Stimulated activated CD4-positive, alpha-beta T cell treated with anti-CD3 and anti-CD28 coated beads, Interleukin-15, amount 100 ng/mL, for 48 hours (primary cell): ENCODE measurements around the gene SNX27.
A peak's percentile ranks its signal among the peaks of the same experiment; 100 is the strongest.

ENCODE experiments used
- DNase-seq, 2 donors: peaks; one replicate each; pipeline ENCODE4 v3.0.0-alpha.2; 2020; ENCODE audit warnings: low read depth in 2 of 2

Gene SNX27

GRCh38 chr1:151611832-151612500 lies at the start of gene SNX27:
TSS of gene SNX27 (plus strand) at chr1:151612050. CDS start at chr1:151612202, 152 bp downstream.
- peak; percentile 75 to 87 for DNase-seq

GRCh38 chr1:151562661-151563060 lies 49.2 kb upstream of the SNX27 start:
- DNase-seq: no peak

- DNase-seq: no peak
Measured at GRCh38 chr1:151563376-151563775, 48.5 kb upstream of the SNX27 start.

GRCh38 chr1:151565502-151566189 lies 46.2 kb upstream of the SNX27 start:
- DNase-seq: no peak

- no peak for DNase-seq
Measured at GRCh38 chr1:151568626-151569088, 43.2 kb upstream of the SNX27 start.

GRCh38 chr1:151570819-151571218 lies 41.0 kb upstream of the SNX27 start:
- no peak for DNase-seq

- peak in 1 of 2 donors; percentile 19 for DNase-seq
Measured at GRCh38 chr1:151574575-151575529, 37.0 kb upstream of the SNX27 start.

GRCh38 chr1:151577173-151577572 lies 34.7 kb upstream of the SNX27 start:
- no peak for DNase-seq

- DNase-seq: no peak
Measured at GRCh38 chr1:151578941-151579340, 32.9 kb upstream of the SNX27 start.

- no peak for DNase-seq
Measured at GRCh38 chr1:151579436-151580225, 32.2 kb upstream of the SNX27 start.

GRCh38 chr1:151581451-151581850 lies 30.4 kb upstream of the SNX27 start:
- DNase-seq: no peak

- DNase-seq: no peak
Measured at GRCh38 chr1:151581921-151582320, 29.9 kb upstream of the SNX27 start.

GRCh38 chr1:151583796-151584195 lies 28.1 kb upstream of the SNX27 start:
- DNase-seq: no peak

GRCh38 chr1:151584278-151584677 lies 27.6 kb upstream of the SNX27 start:
- no peak for DNase-seq

GRCh38 chr1:151584780-151585179 lies 27.1 kb upstream of the SNX27 start:
- no peak for DNase-seq

GRCh38 chr1:151585622-151586021 lies 26.2 kb upstream of the SNX27 start:
- no peak for DNase-seq

GRCh38 chr1:151590961-151591360 lies 20.9 kb upstream of the SNX27 start:
- no peak for DNase-seq

GRCh38 chr1:151593730-151594129 lies 18.1 kb upstream of the SNX27 start:
- no peak for DNase-seq

- DNase-seq: peak; percentile 76 to 84
Measured at GRCh38 chr1:151594143-151594625, 17.7 kb upstream of the SNX27 start.

- DNase-seq: no peak
Measured at GRCh38 chr1:151596166-151596953, 15.5 kb upstream of the SNX27 start.
